ENCODE data around the gene CLEC2A. TPM values are rescaled to one million over a fixed set of nuclear protein-coding genes. Genes with fewer than 3 reads are reported as not detected.

CLEC2A gene
- total RNA-seq, 2 donors from 2014 or later: not detected

DNA sequence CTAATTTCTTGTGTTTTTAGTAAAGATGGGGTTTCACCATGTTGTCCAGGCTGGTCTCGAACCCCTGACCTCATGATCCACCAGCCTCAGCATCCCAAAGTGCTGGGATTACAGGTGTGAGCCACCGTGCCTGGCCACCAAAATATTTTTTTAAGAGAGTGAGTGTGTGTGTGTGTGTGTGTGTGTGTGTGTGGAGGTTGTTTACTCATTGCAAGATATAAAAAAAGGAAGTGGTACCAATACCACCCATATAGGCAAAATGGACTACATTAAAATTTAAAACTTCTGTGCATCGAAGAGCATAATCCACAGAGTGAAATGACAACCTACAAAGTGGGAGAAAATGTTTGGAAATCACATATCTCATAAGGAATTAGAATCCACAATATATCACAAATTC is 15.5 kb upstream of the CLEC2A start:
- H3K4me1 ChIP-seq (replicated peaks): no peaks in the 10 kb centered on the region
- no peaks in the 10 kb centered on the region for H3K36me3 ChIP-seq
- TF ChIP-seq POLR2A (IDR thresholded peaks at IDR 0.05) (no peak), POLR2AphosphoS5 (IDR thresholded peaks at IDR 0.05) (no peak)
- TF ChIP-seq, protein P1, sequence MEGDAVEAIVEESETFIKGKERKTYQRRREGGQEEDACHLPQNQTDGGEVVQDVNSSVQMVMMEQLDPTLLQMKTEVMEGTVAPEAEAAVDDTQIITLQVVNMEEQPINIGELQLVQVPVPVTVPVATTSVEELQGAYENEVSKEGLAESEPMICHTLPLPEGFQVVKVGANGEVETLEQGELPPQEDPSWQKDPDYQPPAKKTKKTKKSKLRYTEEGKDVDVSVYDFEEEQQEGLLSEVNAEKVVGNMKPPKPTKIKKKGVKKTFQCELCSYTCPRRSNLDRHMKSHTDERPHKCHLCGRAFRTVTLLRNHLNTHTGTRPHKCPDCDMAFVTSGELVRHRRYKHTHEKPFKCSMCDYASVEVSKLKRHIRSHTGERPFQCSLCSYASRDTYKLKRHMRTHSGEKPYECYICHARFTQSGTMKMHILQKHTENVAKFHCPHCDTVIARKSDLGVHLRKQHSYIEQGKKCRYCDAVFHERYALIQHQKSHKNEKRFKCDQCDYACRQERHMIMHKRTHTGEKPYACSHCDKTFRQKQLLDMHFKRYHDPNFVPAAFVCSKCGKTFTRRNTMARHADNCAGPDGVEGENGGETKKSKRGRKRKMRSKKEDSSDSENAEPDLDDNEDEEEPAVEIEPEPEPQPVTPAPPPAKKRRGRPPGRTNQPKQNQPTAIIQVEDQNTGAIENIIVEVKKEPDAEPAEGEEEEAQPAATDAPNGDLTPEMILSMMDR (IDR thresholded peaks at IDR 0.05): no peak
- H3K27ac ChIP-seq: no peak overlapping the region
- intact Hi-C loops (cut with DNase I): no loop called here
- H3K9me3 ChIP-seq: no peaks in the 10 kb centered on the region
- 89% methylated on average over 3 of the region's 3 CpGs for WGBS
- no peak for DNase-seq (ENCODE audit: low spot score)
- H3K4me3 ChIP-seq: no peak overlapping the region
- no peaks in the 10 kb centered on the region for H3K27me3 ChIP-seq (replicated peaks; ENCODE audit: insufficient read depth)

DNA sequence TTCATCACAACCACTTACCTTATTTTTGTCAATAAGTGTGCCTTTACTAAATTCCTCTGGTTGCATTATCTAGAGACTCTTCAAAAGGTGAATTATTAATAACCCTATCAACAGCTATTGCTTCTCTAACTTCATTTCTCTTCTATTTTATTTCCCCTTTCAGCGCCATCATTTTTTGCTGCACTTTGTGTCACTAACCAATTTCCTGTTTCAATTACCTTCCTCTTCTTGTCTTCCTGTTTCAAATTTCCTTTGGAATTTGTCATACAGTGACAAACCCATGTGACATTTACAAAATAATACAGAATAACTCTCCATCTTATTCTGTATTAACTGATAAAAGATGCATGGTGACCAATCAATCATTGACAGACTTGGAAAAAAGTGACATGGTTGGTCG is 12.2 kb upstream of the CLEC2A start:
- TF ChIP-seq POLR2A (IDR thresholded peaks at IDR 0.05): no peak
- no peak for TF ChIP-seq POLR2AphosphoS5 (IDR thresholded peaks at IDR 0.05)
- TF ChIP-seq, protein P1 (IDR thresholded peaks at IDR 0.05): no peak
- 84% methylated on average over 2 of the region's 2 CpGs for WGBS

DNA sequence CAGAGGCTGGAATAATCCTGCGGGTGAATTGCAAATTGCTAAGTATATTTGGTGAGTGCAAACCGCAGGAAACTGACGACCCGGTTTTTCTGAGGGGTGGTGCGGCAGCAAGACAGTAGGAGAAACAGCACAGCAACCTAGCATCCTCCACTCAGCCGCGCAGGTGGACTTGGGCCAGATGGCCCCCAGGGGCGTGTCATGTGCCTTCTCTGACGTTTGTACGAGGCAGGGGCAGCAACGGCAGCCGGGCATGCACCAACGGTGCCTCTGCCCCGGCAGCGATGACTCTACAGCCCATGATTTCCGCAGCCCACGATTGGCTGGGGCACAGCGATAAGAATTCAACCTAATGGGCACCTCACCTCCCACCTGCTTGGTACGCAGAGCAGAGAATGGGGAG is 11.1 kb upstream of the CLEC2A start:
- 42% methylated on average over 19 of the region's 19 CpGs for WGBS

More for the DNA sequence above, 12.2 kb upstream of the CLEC2A start:
- Histone ChIP-seq H3K4me1 (replicated peaks) (no peaks in the 10 kb centered on the region), H3K27me3 (replicated peaks; ENCODE audit: insufficient read depth) (no peaks in the 10 kb centered on the region), H3K36me3 (no peaks in the 10 kb centered on the region), H3K9me3 (no peaks in the 10 kb centered on the region), H3K27ac (no peak overlapping the region), H3K4me3 (no peak overlapping the region)
- no peak for DNase-seq (ENCODE audit: low spot score)
- intact Hi-C loops (cut with DNase I): no loop called here

DNA sequence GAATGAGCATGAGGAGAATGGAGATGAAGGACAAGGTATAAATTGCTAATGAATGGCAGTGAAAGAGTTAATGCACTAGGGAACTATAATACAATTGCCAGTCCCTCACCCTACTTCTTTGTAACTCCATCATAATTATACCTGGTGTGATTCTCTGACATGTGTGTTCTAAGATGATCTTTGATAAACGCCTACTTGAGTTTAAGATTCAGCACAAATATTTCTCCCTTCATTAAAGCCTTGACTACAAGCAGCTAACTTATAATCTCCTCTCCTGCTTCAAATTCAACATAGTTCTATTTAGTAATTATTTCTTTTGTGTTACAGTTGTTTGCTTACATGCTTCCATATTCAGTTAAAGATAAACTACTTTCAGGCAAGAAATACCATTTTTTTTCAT is 9.7 kb upstream of the CLEC2A start:
- Histone ChIP-seq H3K4me3 (no peak overlapping the region), H3K4me1 (replicated peaks) (no peaks in the 10 kb centered on the region), H3K27me3 (replicated peaks; ENCODE audit: insufficient read depth) (no peaks in the 10 kb centered on the region), H3K36me3 (no peaks in the 10 kb centered on the region), H3K27ac (no peak overlapping the region), H3K9me3 (no peaks in the 10 kb centered on the region)
- DNase-seq (ENCODE audit: low spot score): no peak
- TF ChIP-seq POLR2A (IDR thresholded peaks at IDR 0.05): no peak
- no peak for TF ChIP-seq POLR2AphosphoS5 (IDR thresholded peaks at IDR 0.05)
- TF ChIP-seq, protein P1 (IDR thresholded peaks at IDR 0.05): no peak
- 58% methylated on average over 1 of the region's 1 CpG for WGBS
- intact Hi-C loops (cut with DNase I): no loop called here

More for the DNA sequence above, 11.1 kb upstream of the CLEC2A start:
- intact Hi-C loops (cut with DNase I): no loop called here
- Histone ChIP-seq H3K4me3 (no peak overlapping the region), H3K36me3 (no peaks in the 10 kb centered on the region), H3K27ac (no peak overlapping the region), H3K4me1 (replicated peaks) (no peaks in the 10 kb centered on the region), H3K9me3 (no peaks in the 10 kb centered on the region), H3K27me3 (replicated peaks; ENCODE audit: insufficient read depth) (no peaks in the 10 kb centered on the region)
- TF ChIP-seq POLR2A (IDR thresholded peaks at IDR 0.05): no peak
- no peak for TF ChIP-seq POLR2AphosphoS5 (IDR thresholded peaks at IDR 0.05)
- TF ChIP-seq, protein P1 (IDR thresholded peaks at IDR 0.05): no peak
- no peak for DNase-seq (ENCODE audit: low spot score)

DNA sequence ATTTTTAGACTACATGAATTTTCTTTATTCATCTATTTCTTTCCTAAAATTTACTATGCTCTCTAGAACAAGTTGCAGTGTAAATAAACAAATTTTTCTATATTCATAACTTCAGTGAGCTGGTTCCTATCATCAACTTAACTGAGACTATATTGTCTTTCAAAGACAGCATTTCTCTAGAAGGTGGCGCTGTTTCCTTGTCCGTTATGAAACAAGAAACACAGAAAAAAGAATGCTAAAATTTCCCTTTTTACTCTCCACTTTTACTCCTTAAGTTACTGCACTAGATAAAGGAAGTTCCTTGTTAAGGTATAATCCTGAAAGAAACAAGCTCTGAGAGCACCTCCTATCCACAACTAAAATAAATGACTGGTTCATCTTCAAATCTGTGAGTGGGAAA is 8.2 kb upstream of the CLEC2A start:
- intact Hi-C loops (cut with DNase I): no loop called here
- Histone ChIP-seq H3K36me3 (no peaks in the 10 kb centered on the region), H3K9me3 (no peaks in the 10 kb centered on the region), H3K27ac (no peak overlapping the region), H3K27me3 (replicated peaks; ENCODE audit: insufficient read depth) (no peaks in the 10 kb centered on the region), H3K4me3 (no peak overlapping the region), H3K4me1 (replicated peaks) (no peaks in the 10 kb centered on the region)
- TF ChIP-seq POLR2AphosphoS5 (IDR thresholded peaks at IDR 0.05): no peak
- TF ChIP-seq, protein P1 (IDR thresholded peaks at IDR 0.05): no peak
- 37% methylated on average over 2 of the region's 2 CpGs for WGBS
- no peak for DNase-seq (ENCODE audit: low spot score)
